ENCODE results near the gene HAAO. TPM values are rescaled to one million over a fixed set of nuclear protein-coding genes. Genes with fewer than 3 reads are reported as not detected.

Gene HAAO
- total RNA-seq, 1 experiment from 2014 or later, result 47.5 TPM

GRCh38 chr2:42788882-42789281, 3.5 kb downstream of the HAAO start:
- no TSS peak for BruUV-seq (replicated peaks)
- Mint-ChIP-seq H3K4me1 (ENCODE audit: low read depth, unreplicated experiment) (peaks cover 51% of the 10 kb centered on the region), H3K4me3 (ENCODE audit: unreplicated experiment) (no peak overlapping the region), H3K27ac (ENCODE audit: unreplicated experiment) (no peak overlapping the region), H3K36me3 (ENCODE audit: insufficient read depth, unreplicated experiment) (peaks cover 32% of the 10 kb centered on the region), H3K27me3 (ENCODE audit: insufficient read depth, unreplicated experiment) (no peaks in the 10 kb centered on the region), H3K9me3 (ENCODE audit: unreplicated experiment) (no peaks in the 10 kb centered on the region)
- no peaks in the 10 kb centered on the region for H3K9me3 ChIP-seq
- ChIA-PET CTCF (no interaction called here), POLR2A (no interaction called here)
- no peak for DNase-seq
- intact Hi-C loops (cut with micrococcal nuclease; ENCODE audit: unreplicated experiment), result no loop called here
- peaks cover 14% of the 10 kb centered on the region for H3K4me1 ChIP-seq
- H3K4me3 ChIP-seq (ENCODE audit: low read depth, low read length), result no peak overlapping the region
- peaks cover 5% of the 10 kb centered on the region; the same call in 1 of the 2 replicates for H3K36me3 ChIP-seq (ENCODE audit: control insufficient read depth, insufficient read depth, low read length)
- H3K27me3 ChIP-seq (replicated peaks; ENCODE audit: control insufficient read depth, insufficient read depth, low read length), result no peaks in the 10 kb centered on the region
- no peak for TF ChIP-seq CTCF (IDR thresholded peaks at IDR 0.05; ENCODE audit: insufficient read depth in 1 of 2, low read depth in 1 of 2, low read length in 1 of 2, severe bottlenecking in 1 of 2, unreplicated experiment in 1 of 2)

- no peaks in the 10 kb centered on the region for H3K9me3 Mint-ChIP-seq (ENCODE audit: unreplicated experiment)
- DNase-seq, result no peak
- peaks cover 49% of the 10 kb centered on the region for H3K4me1 Mint-ChIP-seq (ENCODE audit: low read depth, unreplicated experiment)
- no peak for TF ChIP-seq CTCF (IDR thresholded peaks at IDR 0.05; ENCODE audit: insufficient read depth in 1 of 2, low read depth in 1 of 2, low read length in 1 of 2, severe bottlenecking in 1 of 2, unreplicated experiment in 1 of 2)
- Histone ChIP-seq H3K27me3 (replicated peaks; ENCODE audit: control insufficient read depth, insufficient read depth, low read length) (no peaks in the 10 kb centered on the region), H3K9me3 (no peaks in the 10 kb centered on the region), H3K4me1 (peaks cover 14% of the 10 kb centered on the region), H3K4me3 (ENCODE audit: low read depth, low read length) (no peak overlapping the region), H3K36me3 (ENCODE audit: control insufficient read depth, insufficient read depth, low read length) (peaks cover 5% of the 10 kb centered on the region; the same call in 1 of the 2 replicates)
- H3K4me3 Mint-ChIP-seq (ENCODE audit: unreplicated experiment), result no peak overlapping the region
- no peak overlapping the region for H3K27ac Mint-ChIP-seq (ENCODE audit: unreplicated experiment)
- H3K36me3 Mint-ChIP-seq (ENCODE audit: insufficient read depth, unreplicated experiment), result peaks cover 29% of the 10 kb centered on the region
- BruUV-seq (replicated peaks), result no TSS peak
- ChIA-PET POLR2A (no interaction called here), CTCF (no interaction called here)
- intact Hi-C loops (cut with micrococcal nuclease; ENCODE audit: unreplicated experiment), result no loop called here
- H3K27me3 Mint-ChIP-seq (ENCODE audit: insufficient read depth, unreplicated experiment), result no peaks in the 10 kb centered on the region
These were observed 3.9 kb downstream of the HAAO start for GRCh38 chr2:42788478-42788793.

GRCh38 chr2:42787788-42788477, 4.5 kb downstream of the HAAO start:
- Mint-ChIP-seq H3K9me3 (ENCODE audit: unreplicated experiment) (no peaks in the 10 kb centered on the region), H3K4me3 (ENCODE audit: unreplicated experiment) (no peak overlapping the region), H3K27ac (ENCODE audit: unreplicated experiment) (no peak overlapping the region), H3K27me3 (ENCODE audit: insufficient read depth, unreplicated experiment) (no peaks in the 10 kb centered on the region), H3K36me3 (ENCODE audit: insufficient read depth, unreplicated experiment) (peaks cover 29% of the 10 kb centered on the region), H3K4me1 (ENCODE audit: low read depth, unreplicated experiment) (peaks cover 49% of the 10 kb centered on the region)
- Histone ChIP-seq H3K27me3 (replicated peaks; ENCODE audit: control insufficient read depth, insufficient read depth, low read length) (no peaks in the 10 kb centered on the region), H3K9me3 (no peaks in the 10 kb centered on the region), H3K4me3 (ENCODE audit: low read depth, low read length) (no peak overlapping the region), H3K4me1 (peaks cover 14% of the 10 kb centered on the region), H3K36me3 (ENCODE audit: control insufficient read depth, insufficient read depth, low read length) (peaks cover 5% of the 10 kb centered on the region; the same call in 1 of the 2 replicates)
- no TSS peak for BruUV-seq (replicated peaks)
- no peak for TF ChIP-seq CTCF (IDR thresholded peaks at IDR 0.05; ENCODE audit: insufficient read depth in 1 of 2, low read depth in 1 of 2, low read length in 1 of 2, severe bottlenecking in 1 of 2, unreplicated experiment in 1 of 2)
- ChIA-PET POLR2A (no interaction called here), CTCF (no interaction called here)
- DNase-seq, result no peak
- intact Hi-C loops (cut with micrococcal nuclease; ENCODE audit: unreplicated experiment), result no loop called here
